Natural killer cell (primary cell): ENCODE measurements around the gene CCDC85C. TPM values are rescaled to one million over a fixed set of nuclear protein-coding genes. Genes with fewer than 3 reads are reported as not detected.

ENCODE experiments used
- ATAC-seq, 3 donors: fragments of 150-1000 bp in 2 of 3; fragments of 200-7000 bp in 1 of 3; cut with Tn5 transposase; 1 replicate in 1 of 3; 2 replicates in 2 of 3; pipeline ENCODE4 v1.10.0; 2021; ENCODE audit warnings: mild to moderate bottlenecking in 2 of 3, moderate library complexity in 2 of 3
- DNase-seq, 2 donors: peaks; one replicate each; pipeline versions ENCODE4 v3.0.0 to v3.0.0-alpha.2; 2013 to 2021; ENCODE audit warnings: mixed read lengths in 1 of 2
- H3K27ac ChIP-seq: one replicate; pipeline ENCODE4 v1.5.1; 2013; ENCODE audit warnings: mild to moderate bottlenecking, low read length
- H3K27me3 ChIP-seq: one replicate; pipeline ENCODE4 v1.6.1; 2013; ENCODE audit warnings: low read length; ENCODE audit not compliant: control insufficient read depth, insufficient read depth
- H3K36me3 ChIP-seq: one replicate; pipeline ENCODE4 v1.6.1; 2013; ENCODE audit warnings: low read length; ENCODE audit not compliant: control insufficient read depth, insufficient read depth
- H3K4me1 ChIP-seq: one replicate; pipeline ENCODE4 v1.6.1; 2013; ENCODE audit warnings: low read length; ENCODE audit not compliant: control insufficient read depth, insufficient read depth
- H3K4me3 ChIP-seq: one replicate; pipeline ENCODE4 v1.5.1; 2013; ENCODE audit warnings: low read length
- H3K9me3 ChIP-seq: one replicate; pipeline ENCODE4 v1.6.1; 2013; ENCODE audit warnings: low read length; ENCODE audit not compliant: control insufficient read depth, insufficient read depth
- H3K27ac Mint-ChIP-seq, 2 donors: one replicate each; pipeline ENCODE4 v1.8.0; 2022; ENCODE audit warnings: mild to moderate bottlenecking in 2 of 2, mixed read lengths in 2 of 2, moderate library complexity in 1 of 2
- H3K27me3 Mint-ChIP-seq, 2 donors: one replicate each; pipeline ENCODE4 v1.8.0; 2022; ENCODE audit warnings: low read depth in 2 of 2, mixed read lengths in 2 of 2
- H3K36me3 Mint-ChIP-seq: one replicate; pipeline ENCODE4 v1.8.0; 2022; ENCODE audit warnings: mixed read lengths
- H3K4me1 Mint-ChIP-seq, 2 donors: one replicate each; pipeline ENCODE4 v1.8.0; 2022; ENCODE audit warnings: mixed read lengths in 2 of 2
- H3K4me3 Mint-ChIP-seq: one replicate; pipeline ENCODE4 v1.8.0; 2022; ENCODE audit warnings: mild to moderate bottlenecking, moderate library complexity, mixed read lengths
- H3K9me3 Mint-ChIP-seq, 2 donors: one replicate each; pipeline ENCODE4 v1.8.0; 2022; ENCODE audit warnings: mixed read lengths in 2 of 2
- CTCF ChIP-seq: fragments of 200-600 bp; IDR thresholded peaks from one replicate; pipeline ENCODE4 v1.8.0; 2022; ENCODE audit warnings: antibody characterized with exemption
- WGBS: methylation state at CpG from one replicate; pipeline ENCODE4 v1.1.7; 2013; ENCODE audit warnings: missing lambda C conversion rate; ENCODE audit not compliant: insufficient coverage; 5-methylcytosine and 5-hydroxymethylcytosine counted together
- intact Hi-C: fragments of 100-400 bp; cut with micrococcal nuclease; formaldehyde crosslinking; loops from one replicate; pipeline ENCODE4 v1.14.2; 2022
- total RNA-seq, 4 donors: library from RNA; stranded (reverse); fragments of 120-200 nt in 1 of 4; gene quantifications; one replicate each; pipeline versions ENCODE4 v1.2.3 to v1.2.4, GENCODE V29; 2013 to 2022

CCDC85C gene
- total RNA-seq, 3 donors from 2014 or later (not counting 1 experiment from before 2014, with no cell fraction given) = 0.73 to 4.3 (median 2.8) TPM

DNA sequence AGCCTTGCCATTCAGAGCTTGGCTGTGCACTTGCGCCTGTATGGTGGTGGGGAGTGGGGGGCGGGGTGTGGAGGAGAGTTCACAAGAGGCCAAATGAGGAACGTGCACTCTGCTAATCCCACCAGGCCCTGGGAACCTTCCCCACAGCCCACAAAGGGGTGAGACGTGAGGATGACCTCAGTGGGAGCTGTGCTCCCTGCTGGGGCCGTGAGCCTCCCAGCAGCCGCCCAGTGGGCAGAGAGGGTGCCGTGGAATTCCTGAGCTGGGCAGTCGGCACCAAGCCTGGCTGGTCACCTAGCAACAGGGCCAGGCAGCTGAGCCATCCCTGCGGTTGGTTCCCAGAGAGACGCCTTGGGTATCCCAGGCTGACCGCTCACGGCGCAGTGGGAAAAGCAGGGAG lies 69.1 kb downstream of the CCDC85C start:
- 90% methylated on average over 12 of the region's 13 CpGs for WGBS
- Histone ChIP-seq H3K9me3 (no peaks in the 10 kb centered on the region), H3K4me1 (no peaks in the 10 kb centered on the region), H3K27ac (no peak overlapping the region), H3K4me3 (no peak overlapping the region), H3K36me3 (no peaks in the 10 kb centered on the region), H3K27me3 (no peaks in the 10 kb centered on the region)
- Mint-ChIP-seq H3K4me3 (no peak overlapping the region), H3K27ac (no peak overlapping the region), H3K27me3 (no peaks in the 10 kb centered on the region), H3K4me1 (no peaks in the 10 kb centered on the region), H3K9me3 (no peaks in the 10 kb centered on the region), H3K36me3 (no peaks in the 10 kb centered on the region)
- no peak for DNase-seq
- intact Hi-C loops = no loop called here
- TF ChIP-seq CTCF = no peak
- ATAC-seq = no peak

GRCh38 chr14:99534333-99534732 lies 69.7 kb downstream of the CCDC85C start:
- WGBS = 94% methylated on average over 6 of the region's 6 CpGs
- no peak for TF ChIP-seq CTCF
- no peak overlapping the region for H3K4me3 Mint-ChIP-seq
- no peaks in the 10 kb centered on the region for H3K36me3 ChIP-seq
- ATAC-seq (no peak), DNase-seq (no peak)
- H3K9me3 Mint-ChIP-seq = no peaks in the 10 kb centered on the region
- H3K4me1 Mint-ChIP-seq = no peaks in the 10 kb centered on the region
- H3K27me3 ChIP-seq = no peaks in the 10 kb centered on the region
- H3K27me3 Mint-ChIP-seq = no peaks in the 10 kb centered on the region
- no peaks in the 10 kb centered on the region for H3K9me3 ChIP-seq
- H3K4me1 ChIP-seq = no peaks in the 10 kb centered on the region
- H3K4me3 ChIP-seq = no peak overlapping the region
- no peaks in the 10 kb centered on the region for H3K36me3 Mint-ChIP-seq
- intact Hi-C loops = no loop called here
- no peak overlapping the region for H3K27ac Mint-ChIP-seq
- H3K27ac ChIP-seq = no peak overlapping the region

DNA sequence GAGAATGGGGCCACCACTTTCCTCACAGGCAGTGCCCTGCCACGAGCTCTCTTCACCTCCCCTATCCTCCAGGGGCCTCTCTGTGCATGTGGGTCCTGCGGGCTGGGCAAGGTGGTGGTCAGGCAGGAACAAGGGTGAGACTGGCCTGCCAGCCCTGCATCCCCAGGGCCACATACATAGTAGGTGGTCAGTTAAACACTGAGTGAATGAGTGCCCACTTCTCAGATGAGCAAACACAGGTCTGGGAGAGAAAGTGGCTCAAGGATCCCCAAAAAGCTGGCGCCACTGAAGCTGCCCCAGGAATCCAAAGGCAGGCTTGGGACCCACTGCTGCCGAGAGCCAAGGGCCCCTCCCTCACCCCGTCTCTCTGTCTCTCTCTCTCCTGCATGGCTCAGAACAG lies 71.7 kb downstream of the CCDC85C start:
- H3K27me3 ChIP-seq = no peaks in the 10 kb centered on the region
- intact Hi-C loops = no loop called here
- Mint-ChIP-seq H3K4me3 (no peak overlapping the region), H3K9me3 (no peaks in the 10 kb centered on the region), H3K4me1 (no peaks in the 10 kb centered on the region), H3K27ac (no peak overlapping the region), H3K36me3 (no peaks in the 10 kb centered on the region), H3K27me3 (no peaks in the 10 kb centered on the region)
- no peak overlapping the region for H3K27ac ChIP-seq
- ATAC-seq = no peak
- H3K4me1 ChIP-seq = no peaks in the 10 kb centered on the region
- no peak for TF ChIP-seq CTCF
- no peaks in the 10 kb centered on the region for H3K9me3 ChIP-seq
- H3K36me3 ChIP-seq = no peaks in the 10 kb centered on the region
- no peak overlapping the region for H3K4me3 ChIP-seq
- DNase-seq = no peak
- WGBS = 71% methylated on average over 5 of the region's 5 CpGs

- H3K4me3 ChIP-seq = no peak overlapping the region
- H3K27ac ChIP-seq = no peak overlapping the region
- no peak for TF ChIP-seq CTCF
- intact Hi-C loops = no loop called here
- H3K9me3 Mint-ChIP-seq = no peaks in the 10 kb centered on the region
- H3K27ac Mint-ChIP-seq = no peak overlapping the region
- no peak for DNase-seq
- WGBS = 59% methylated on average over 11 of the region's 14 CpGs
- H3K36me3 Mint-ChIP-seq = no peaks in the 10 kb centered on the region
- no peak for ATAC-seq
- H3K36me3 ChIP-seq = no peaks in the 10 kb centered on the region
- no peaks in the 10 kb centered on the region for H3K4me1 ChIP-seq
- H3K9me3 ChIP-seq = no peaks in the 10 kb centered on the region
- H3K27me3 Mint-ChIP-seq = no peaks in the 10 kb centered on the region
- no peaks in the 10 kb centered on the region for H3K27me3 ChIP-seq
- no peaks in the 10 kb centered on the region for H3K4me1 Mint-ChIP-seq
- H3K4me3 Mint-ChIP-seq = no peak overlapping the region
Measured at GRCh38 chr14:99531251-99532096, 72.5 kb downstream of the CCDC85C start.
